Activated CD4-positive, alpha-beta T cell treated with anti-CD3 and anti-CD28 coated beads, Interleukin-2, amount 50 U/mL, for 1 hour (primary cell): ENCODE measurements around the gene GRM7.

ENCODE experiments used
- DNase-seq: peaks from one replicate; pipeline ENCODE4 v3.0.0-alpha.2; 2020

The GRM7 gene

GRCh38 chr3:7421065-7421464 lies 560.1 kb downstream of the GRM7 start:
- no peak for DNase-seq

GRCh38 chr3:7423036-7423435 lies 562.1 kb downstream of the GRM7 start:
- DNase-seq: no peak

DNA sequence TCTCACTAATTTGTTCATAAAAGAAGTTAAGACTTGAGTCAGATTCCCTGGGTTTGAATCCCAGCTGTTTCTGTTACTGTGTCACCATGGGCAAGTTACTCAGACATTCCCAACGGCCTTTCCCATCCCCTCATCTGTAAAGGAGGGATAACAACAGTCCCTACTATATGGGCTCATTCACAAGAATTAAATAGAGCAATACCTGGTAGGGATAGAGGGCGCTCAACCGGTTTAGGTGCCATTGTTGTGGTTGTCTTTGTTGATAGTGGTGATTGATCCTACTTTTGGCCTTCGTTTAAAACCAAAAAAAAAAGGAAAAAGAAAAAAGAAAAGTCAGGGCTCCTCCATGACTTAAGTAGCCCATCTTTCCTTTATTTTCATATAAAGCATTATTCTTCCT lies 563.1 kb downstream of the GRM7 start:
- DNase-seq: no peak

DNA sequence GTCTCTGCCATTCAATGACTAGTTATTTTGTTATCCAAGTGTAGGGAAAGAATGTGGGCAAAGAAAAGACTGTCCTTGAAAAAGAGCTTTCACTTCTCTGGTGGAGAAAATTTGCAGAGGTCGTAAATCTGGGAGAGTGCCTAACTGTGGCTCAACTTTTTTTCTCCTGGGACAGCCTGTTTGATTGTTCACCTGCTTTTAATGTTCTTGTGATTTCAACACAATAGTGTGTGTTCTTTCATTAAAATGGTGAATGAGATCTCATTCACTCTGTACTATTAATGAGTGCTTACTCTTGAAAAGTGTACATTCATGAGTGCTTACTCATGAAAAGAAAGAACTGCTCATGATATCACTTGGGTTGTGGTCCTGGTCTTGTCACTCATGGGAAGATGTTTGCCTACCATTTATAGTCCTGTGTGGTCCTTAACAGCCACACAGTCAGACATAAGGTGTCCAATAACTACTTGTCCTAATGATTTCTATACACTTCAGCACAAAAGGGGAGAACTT lies 567.3 kb downstream of the GRM7 start:
- no peak for DNase-seq

DNA sequence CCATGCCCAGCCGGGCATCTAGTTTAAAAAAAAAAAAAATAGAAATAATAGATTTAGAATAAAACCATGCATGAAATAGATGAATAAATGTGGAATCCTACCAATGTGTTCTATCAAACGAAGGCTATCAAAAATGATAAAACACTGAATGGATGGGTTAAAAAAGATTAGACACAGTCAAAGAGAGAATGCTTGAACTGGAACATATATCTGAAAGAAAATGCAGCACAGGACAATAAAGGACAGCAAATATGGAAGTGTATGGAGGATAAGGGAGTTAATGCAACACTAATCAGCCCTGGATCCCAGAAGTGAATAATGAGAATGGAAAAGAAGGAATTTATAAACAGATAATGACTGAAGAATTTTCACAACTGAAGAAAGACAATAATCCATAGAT lies 571.7 kb downstream of the GRM7 start:
- DNase-seq: no peak

GRCh38 chr3:7433073-7433472 lies 572.2 kb downstream of the GRM7 start:
- DNase-seq: no peak

GRCh38 chr3:7436542-7436941 lies 575.6 kb downstream of the GRM7 start:
- no peak for DNase-seq

DNA sequence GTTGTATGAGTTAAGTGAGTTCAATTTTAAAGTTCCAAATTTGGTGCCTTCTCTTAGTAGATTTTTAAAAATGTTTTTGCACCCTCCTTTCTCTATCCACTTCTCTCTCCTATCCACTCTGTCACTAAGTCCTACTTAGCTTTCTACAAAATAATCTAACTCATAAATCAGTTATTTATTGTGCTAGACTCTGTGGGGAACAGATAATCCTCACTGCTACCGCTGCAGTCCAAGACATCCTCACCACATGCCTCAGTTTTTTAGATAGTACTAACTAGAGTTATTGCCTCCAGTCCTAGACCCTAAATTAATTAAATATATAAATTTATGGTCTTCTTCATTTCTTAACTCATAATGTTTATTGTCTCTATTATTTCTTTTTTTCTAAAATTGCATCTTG lies 576.3 kb downstream of the GRM7 start:
- no peak for DNase-seq

GRCh38 chr3:7439101-7439680 lies 578.3 kb downstream of the GRM7 start:
- no peak for DNase-seq

GRCh38 chr3:7444886-7445285 lies 584.0 kb downstream of the GRM7 start:
- no peak for DNase-seq

- no peak for DNase-seq
These were observed 584.4 kb downstream of the GRM7 start for GRCh38 chr3:7445331-7445730.

- no peak for DNase-seq
These were observed 586.4 kb downstream of the GRM7 start for GRCh38 chr3:7447197-7447769.

DNA sequence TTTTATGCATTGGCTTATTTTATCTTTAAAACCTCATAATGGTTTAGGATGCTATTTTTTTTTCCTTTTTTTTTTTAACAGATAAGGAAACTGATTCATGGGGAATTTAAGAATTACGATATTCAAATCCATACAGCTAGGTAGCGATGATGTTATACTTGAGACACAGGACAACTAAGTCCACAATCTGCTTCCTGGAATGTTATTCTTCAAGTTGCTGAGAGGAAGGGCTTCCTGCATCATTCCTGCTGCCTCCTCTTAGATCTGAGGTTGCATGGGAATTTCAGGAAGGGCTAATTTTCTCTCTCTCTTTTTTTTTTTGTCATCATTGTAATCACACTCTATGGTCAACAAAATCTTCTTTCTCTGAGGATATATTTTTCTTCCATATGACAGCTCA lies 595.5 kb downstream of the GRM7 start:
- DNase-seq: no peak

GRCh38 chr3:7461202-7461825 lies 600.4 kb downstream of the GRM7 start:
- DNase-seq: no peak

DNA sequence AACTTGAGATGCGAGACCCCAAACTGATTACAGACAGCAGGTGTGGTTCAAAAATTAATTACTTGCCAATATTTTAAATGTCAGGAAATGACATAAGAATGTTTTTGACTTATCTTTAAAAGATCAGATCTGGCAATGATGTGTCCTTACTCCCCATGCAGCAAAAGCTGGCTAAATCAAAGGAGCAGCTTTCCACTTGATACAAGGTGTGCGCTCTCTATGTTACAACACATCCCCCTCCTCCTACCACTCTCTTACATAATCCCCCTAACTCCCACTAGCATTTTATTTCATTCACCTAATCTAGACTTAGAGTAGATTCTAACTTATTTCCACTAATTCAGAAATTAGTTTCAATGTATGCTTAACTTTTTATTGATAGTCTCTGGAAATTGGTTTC lies 609.0 kb downstream of the GRM7 start:
- no peak for DNase-seq

DNA sequence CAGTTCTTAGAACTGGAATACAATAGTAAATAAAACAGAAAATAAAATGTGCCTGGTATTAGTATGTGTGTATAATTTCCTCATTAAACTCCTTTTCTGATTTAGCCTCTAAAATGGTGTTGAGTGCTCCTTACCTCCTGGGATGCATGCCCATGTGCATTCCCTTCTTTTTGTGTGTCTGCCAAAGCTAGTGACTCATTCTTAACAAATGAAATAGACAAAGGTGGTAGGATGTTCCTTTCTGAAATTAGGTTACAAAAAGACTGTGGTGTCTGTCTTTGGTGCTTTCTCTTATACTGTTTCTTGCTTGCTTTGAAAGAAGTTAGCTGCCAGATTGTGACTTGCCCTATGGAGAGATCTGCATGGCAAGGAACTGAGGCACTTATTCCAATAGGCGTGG lies 623.7 kb downstream of the GRM7 start:
- DNase-seq: no peak

DNA sequence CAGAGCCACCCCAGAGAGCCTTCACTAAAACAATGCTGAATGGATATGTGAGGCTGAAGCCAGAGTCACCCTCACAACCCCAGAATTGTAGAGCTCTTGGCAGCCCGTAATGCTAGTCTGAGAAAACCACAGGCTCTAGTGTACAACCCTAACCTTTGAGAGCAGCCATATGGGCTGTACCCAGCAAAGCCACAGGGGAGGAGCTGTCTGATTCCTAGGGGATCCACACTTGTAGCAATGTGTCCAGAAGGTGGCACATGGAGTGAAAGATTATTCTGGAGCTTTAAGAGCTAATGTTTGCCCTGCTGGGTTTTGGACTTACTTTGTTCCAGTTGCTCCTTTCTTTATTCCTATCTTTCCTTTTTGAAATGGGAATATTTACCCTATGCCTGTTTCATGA lies 626.8 kb downstream of the GRM7 start:
- DNase-seq: no peak

DNA sequence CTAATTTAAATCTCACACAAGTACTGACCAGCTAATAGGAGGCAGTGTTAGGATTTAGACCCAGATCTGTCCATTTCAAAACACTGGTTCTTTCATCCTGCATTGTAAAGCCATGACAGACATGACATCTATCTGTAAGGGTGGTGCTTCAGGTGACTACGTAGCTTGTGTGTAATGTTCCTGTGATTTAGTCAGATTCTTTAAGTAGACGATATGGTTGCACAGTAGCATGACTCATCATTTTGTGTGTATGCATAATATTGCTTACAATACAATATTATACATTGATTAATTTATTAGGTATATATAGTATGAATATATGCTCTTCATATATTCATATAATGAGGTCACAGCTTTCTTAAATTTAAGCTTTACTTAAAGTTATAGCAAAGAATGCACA lies 628.5 kb downstream of the GRM7 start:
- DNase-seq: no peak

GRCh38 chr3:7498715-7499114 lies 637.8 kb downstream of the GRM7 start:
- DNase-seq: no peak

GRCh38 chr3:7503431-7503830 lies 642.5 kb downstream of the GRM7 start:
- DNase-seq: no peak

GRCh38 chr3:7504886-7505775 lies 644.2 kb downstream of the GRM7 start:
- DNase-seq: no peak

DNA sequence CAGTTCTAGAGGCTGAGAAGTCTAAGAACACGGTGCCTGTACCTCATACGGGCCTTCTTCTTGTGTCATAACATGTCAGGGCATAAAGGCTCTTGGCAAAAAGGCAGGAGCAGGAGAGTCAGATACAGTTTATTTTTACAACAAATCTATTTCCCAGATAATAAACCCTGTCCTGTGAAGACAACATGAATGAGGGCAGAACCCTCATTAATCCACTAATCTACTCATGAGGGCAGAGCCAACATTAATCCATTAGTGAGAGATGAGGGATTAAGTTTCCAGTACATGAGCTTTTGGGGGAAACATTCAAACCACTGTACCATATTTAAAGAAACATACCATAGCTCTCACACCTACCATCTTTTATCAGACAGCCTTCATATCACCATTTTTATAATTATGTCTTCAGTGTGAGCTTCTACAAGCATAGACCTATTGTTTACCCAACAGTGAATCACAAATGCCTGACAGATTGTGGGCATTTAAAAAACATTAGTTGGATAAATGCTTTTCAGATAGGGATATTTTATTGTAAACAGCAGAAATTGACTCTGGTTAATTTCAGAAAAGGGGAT lies 645.8 kb downstream of the GRM7 start:
- DNase-seq: no peak

DNA sequence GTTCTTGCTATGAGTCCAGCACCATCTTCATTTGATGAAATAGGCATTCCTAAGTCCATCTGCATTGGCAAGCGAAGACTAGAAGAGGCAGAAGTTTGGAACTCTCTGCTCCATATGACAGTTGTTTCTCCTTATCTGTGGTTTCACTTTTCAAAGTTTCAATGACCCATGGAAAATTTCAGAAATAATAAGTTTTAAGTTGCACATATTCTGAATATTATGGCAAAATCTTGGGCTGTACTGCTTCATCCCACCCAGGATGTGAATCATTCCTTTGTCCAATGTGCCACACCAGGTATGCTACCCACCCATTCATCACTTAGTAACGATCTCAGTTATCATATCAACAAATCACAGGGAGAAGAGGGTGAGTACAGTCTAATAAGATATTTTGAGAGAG lies 647.9 kb downstream of the GRM7 start:
- DNase-seq: no peak
